Measurements from ENCODE around the gene HDAC2.
"Not testable (repeated sequence)": the region's sequence is repeated elsewhere in the genome, so short reads cannot be mapped to it uniquely, and the experiment has no call there.

HDAC2 gene

GRCh38 chr6:113989675-113990074 lies 18.7 kb upstream of the HDAC2 start:
- no peak overlapping the region for H3K4me3 ChIP-seq (ENCODE audit: low read depth, low read length)
- no peak for TF ChIP-seq CTCF (IDR thresholded peaks at IDR 0.05; ENCODE audit: borderline replicate concordance, insufficient read depth, low read depth, low read length)

- not testable (repeated sequence) for H3K4me3 ChIP-seq (ENCODE audit: low read depth, low read length)
These were observed 11.7 kb upstream of the HDAC2 start for GRCh38 chr6:113982675-113983074.

- H3K4me3 ChIP-seq (ENCODE audit: low read depth, low read length) = no peak overlapping the region
- no peak for TF ChIP-seq CTCF (IDR thresholded peaks at IDR 0.05; ENCODE audit: borderline replicate concordance, insufficient read depth, low read depth, low read length)
These were observed 11.2 kb upstream of the HDAC2 start for GRCh38 chr6:113982055-113982550.

GRCh38 chr6:113980937-113981554 lies 10.1 kb upstream of the HDAC2 start:
- TF ChIP-seq CTCF (IDR thresholded peaks at IDR 0.05; ENCODE audit: borderline replicate concordance, insufficient read depth, low read depth, low read length) = peak; percentile 52; the same call in 1 of the 2 replicates
- H3K4me3 ChIP-seq (ENCODE audit: low read depth, low read length) = no peak overlapping the region

- no peak for TF ChIP-seq CTCF (IDR thresholded peaks at IDR 0.05; ENCODE audit: borderline replicate concordance, insufficient read depth, low read depth, low read length)
- H3K4me3 ChIP-seq (ENCODE audit: low read depth, low read length) = no peak overlapping the region
These were observed 9.0 kb upstream of the HDAC2 start for GRCh38 chr6:113979937-113980336.

GRCh38 chr6:113978084-113978675 lies 7.2 kb upstream of the HDAC2 start:
- TF ChIP-seq CTCF (IDR thresholded peaks at IDR 0.05; ENCODE audit: borderline replicate concordance, insufficient read depth, low read depth, low read length) = no peak
- H3K4me3 ChIP-seq (ENCODE audit: low read depth, low read length) = no peak overlapping the region

GRCh38 chr6:113976806-113977205 lies 5.9 kb upstream of the HDAC2 start:
- TF ChIP-seq CTCF (IDR thresholded peaks at IDR 0.05; ENCODE audit: borderline replicate concordance, insufficient read depth, low read depth, low read length) = no peak
- no peak overlapping the region for H3K4me3 ChIP-seq (ENCODE audit: low read depth, low read length)
